AG09319 (cell line): Measurements from ENCODE around the gene TYRO3.

Experiments
- DNase-seq: peaks from one replicate; pipeline ENCODE4 v3.0.0-alpha.2; 2010; ENCODE audit warnings: low read depth; ENCODE audit errors: extremely low read depth
- CTCF ChIP-seq: IDR thresholded peaks from 2 replicates; pipeline ENCODE4 v1.5.1; 2011; ENCODE audit warnings: low read depth, mild to moderate bottlenecking, inconsistent platforms, low read length, moderate library complexity

The TYRO3 gene

GRCh38 chr15:41554343-41554742 lies 4.7 kb upstream of the TYRO3 start:
- no peak for TF ChIP-seq CTCF
- no peak for DNase-seq

DNA sequence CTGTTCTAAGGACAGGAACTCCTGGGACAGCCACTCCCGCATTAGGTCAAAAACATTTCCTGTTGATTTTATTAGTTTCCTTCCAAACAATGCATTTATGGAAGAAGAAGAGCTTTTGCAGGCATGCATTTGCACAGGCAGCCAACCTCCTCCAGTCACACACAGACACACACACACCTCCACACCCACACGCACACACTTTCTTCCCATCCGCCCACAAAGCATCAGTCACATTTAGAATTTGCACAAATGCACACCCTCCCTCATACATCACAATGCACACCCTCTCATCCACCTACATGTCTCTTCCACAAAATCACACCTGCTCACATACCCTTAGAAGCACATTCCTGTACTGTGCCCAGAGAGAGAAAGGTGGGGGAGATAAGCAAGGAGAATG lies 4.1 kb upstream of the TYRO3 start:
- TF ChIP-seq CTCF = no peak

GRCh38 chr15:41556677-41557076 lies 2.3 kb upstream of the TYRO3 start:
- DNase-seq = no peak
- no peak for TF ChIP-seq CTCF

More for the DNA sequence above, 4.1 kb upstream of the TYRO3 start:
- no peak for DNase-seq

GRCh38 chr15:41557673-41558399 lies 1.2 kb upstream of the TYRO3 start:
- TF ChIP-seq CTCF = peak; percentile 93
- peak; percentile 25 for DNase-seq

- no peak for DNase-seq
- TF ChIP-seq CTCF = no peak
Observed at GRCh38 chr15:41559239-41559782, 299 bp downstream of the TYRO3 start.

- no peak for TF ChIP-seq CTCF
- no peak for DNase-seq
Observed at GRCh38 chr15:41560572-41560874, 1.5 kb downstream of the TYRO3 start.

- no peak for DNase-seq
- TF ChIP-seq CTCF = no peak
Observed at GRCh38 chr15:41561104-41561776, 2.2 kb downstream of the TYRO3 start.
